Endodermal cell (in vitro differentiated cells): ENCODE results near the gene C1GALT1C1L. TPM values are rescaled to one million over a fixed set of nuclear protein-coding genes. Genes with fewer than 3 reads are reported as not detected.

Experiments used
- DNase-seq: peaks from one replicate; pipeline ENCODE4 v3.0.0-alpha.2; 2017
- H3K27ac ChIP-seq: 2 replicates; pipeline ENCODE4 v1.5.1; 2013; ENCODE audit warnings: mild to moderate bottlenecking, low read depth, low read length, moderate library complexity
- H3K27me3 ChIP-seq: 2 replicates; pipeline ENCODE4 v1.6.1; 2013; ENCODE audit warnings: mild to moderate bottlenecking, low read length, moderate library complexity; ENCODE audit not compliant: insufficient read depth, control insufficient read depth, poor library complexity, severe bottlenecking
- H3K36me3 ChIP-seq: 2 replicates; pipeline ENCODE4 v1.7.0; 2013; ENCODE audit warnings: mild to moderate bottlenecking, low read length, moderate library complexity; ENCODE audit not compliant: control insufficient read depth, insufficient read depth
- H3K4me1 ChIP-seq: one replicate; pipeline ENCODE4 v1.7.0; 2013; ENCODE audit warnings: low read length; ENCODE audit not compliant: control insufficient read depth, insufficient read depth
- H3K4me3 ChIP-seq: 2 replicates; pipeline ENCODE4 v1.5.1; 2013; ENCODE audit warnings: mild to moderate bottlenecking, low read length, moderate library complexity
- H3K9ac ChIP-seq: 2 replicates; pipeline ENCODE4 v1.6.1; 2013; ENCODE audit warnings: mild to moderate bottlenecking, low read length, moderate library complexity; ENCODE audit not compliant: poor library complexity, severe bottlenecking; ENCODE audit errors: extremely low read depth
- H3K9me3 ChIP-seq: 2 replicates; pipeline ENCODE4 v1.6.1; 2013; ENCODE audit warnings: mild to moderate bottlenecking, low read length, moderate library complexity; ENCODE audit not compliant: control insufficient read depth
- H3K27ac Mint-ChIP-seq: 2 replicates; pipeline ENCODE4 v1.8.0; 2020; ENCODE audit warnings: mixed read lengths
- H3K27me3 Mint-ChIP-seq: 2 replicates; pipeline ENCODE4 v1.8.0; 2021; ENCODE audit warnings: mild to moderate bottlenecking, mixed read lengths; ENCODE audit not compliant: insufficient read depth
- H3K36me3 Mint-ChIP-seq: 2 replicates; pipeline ENCODE4 v1.8.0; 2020; ENCODE audit warnings: low read depth, mixed read lengths
- H3K4me1 Mint-ChIP-seq: 2 replicates; pipeline ENCODE4 v1.8.0; 2020; ENCODE audit warnings: mixed read lengths
- H3K4me3 Mint-ChIP-seq: 2 replicates; pipeline ENCODE4 v1.8.0; 2020; ENCODE audit warnings: mild to moderate bottlenecking, moderate library complexity, mixed read lengths
- H3K9me3 Mint-ChIP-seq: 2 replicates; pipeline ENCODE4 v1.8.0; 2020; ENCODE audit warnings: mild to moderate bottlenecking, mixed read lengths
- CTCF ChIP-seq: fragments of 200-600 bp; sonication (generic); conservative IDR thresholded peaks from 2 replicates; pipeline ENCODE4 v1.5.0; 2021; ENCODE audit warnings: antibody characterized with exemption, mild to moderate bottlenecking
- WGBS, 2 experiments: methylation state at CpG; one replicate each; pipeline versions ENCODE4 v1.1.5 to v1.1.7; 2013; ENCODE audit warnings: missing lambda C conversion rate in 2 of 2, mixed read lengths in 1 of 2; ENCODE audit not compliant: insufficient coverage in 1 of 2, insufficient read length in 1 of 2; 5-methylcytosine and 5-hydroxymethylcytosine counted together
- total RNA-seq, 2 donors: library from RNA; stranded (reverse); fragmentation: NEBNext Ultra II Directional in 1 of 2; extraction: Animal tissue kit (Norgen Biotek cat#: 25700) in 1 of 2; gene quantifications; 2 replicates in 1 of 2; 3 replicates in 1 of 2; pipeline ENCODE4 v1.2.1, GENCODE V29; 2021

C1GALT1C1L gene
- total RNA-seq, 2 donors from 2014 or later, result not detected

GRCh38 chr2:43708178-43708577, 31.9 kb upstream of the C1GALT1C1L start:
- no peak for DNase-seq
- H3K27me3 Mint-ChIP-seq, result no peaks in the 10 kb centered on the region
- H3K36me3 Mint-ChIP-seq, result no peaks in the 10 kb centered on the region
- Histone ChIP-seq H3K4me3 (no peak overlapping the region), H3K4me1 (no peaks in the 10 kb centered on the region), H3K9ac (no peak overlapping the region), H3K36me3 (no peaks in the 10 kb centered on the region), H3K9me3 (no peaks in the 10 kb centered on the region), H3K27ac (no peak overlapping the region), H3K27me3 (no peaks in the 10 kb centered on the region)
- no peak overlapping the region for H3K4me3 Mint-ChIP-seq
- H3K27ac Mint-ChIP-seq, result no peak overlapping the region
- no peak for TF ChIP-seq CTCF
- WGBS, 2 experiments, result 92 to 93% methylated on average over 6 of the region's 6 CpGs
- peaks cover 2% of the 10 kb centered on the region for H3K4me1 Mint-ChIP-seq
- no peaks in the 10 kb centered on the region for H3K9me3 Mint-ChIP-seq

DNA sequence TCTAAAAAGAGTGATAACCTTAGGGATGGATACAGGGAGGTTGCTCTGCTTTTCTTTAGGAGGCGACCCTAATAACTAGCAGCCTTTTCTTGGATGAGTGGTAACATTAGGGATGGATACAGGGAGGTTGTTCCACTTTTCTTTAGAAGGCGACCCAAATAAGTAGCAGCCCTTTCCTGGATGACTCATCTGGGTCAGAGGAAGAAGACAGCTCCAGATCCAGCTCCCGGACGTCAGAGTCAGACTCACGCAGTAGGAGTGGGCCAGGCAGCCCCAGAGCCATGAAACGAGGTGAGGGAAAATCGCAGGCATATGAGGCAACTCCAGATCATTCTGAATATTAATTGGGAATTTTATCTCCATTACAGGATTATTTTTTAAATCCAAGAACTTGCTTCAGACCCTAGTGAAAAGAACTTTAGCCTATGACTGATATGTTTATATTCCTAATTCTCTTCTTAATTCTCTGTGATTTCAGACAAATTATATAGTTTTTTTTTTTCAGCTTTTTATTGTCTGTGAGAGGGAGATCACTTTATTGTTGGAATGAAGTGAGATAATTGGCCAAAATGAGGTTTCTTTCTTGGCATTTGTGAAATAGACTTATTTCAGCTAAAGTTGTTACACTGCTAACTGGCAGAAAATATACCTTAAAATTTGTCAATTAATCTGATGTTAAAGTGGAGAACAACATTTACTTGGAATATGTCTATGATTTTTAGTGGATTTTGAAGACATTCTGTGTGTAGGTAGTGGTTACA, 31.2 kb upstream of the C1GALT1C1L start:
- DNase-seq, result no peak
- H3K36me3 ChIP-seq, result no peaks in the 10 kb centered on the region

GRCh38 chr2:43701111-43701510, 24.9 kb upstream of the C1GALT1C1L start:
- H3K4me3 Mint-ChIP-seq, result no peak overlapping the region
- H3K9me3 Mint-ChIP-seq, result no peaks in the 10 kb centered on the region
- Histone ChIP-seq H3K27ac (no peak overlapping the region), H3K27me3 (no peaks in the 10 kb centered on the region), H3K9me3 (no peaks in the 10 kb centered on the region), H3K36me3 (no peaks in the 10 kb centered on the region), H3K4me1 (no peaks in the 10 kb centered on the region), H3K9ac (no peak overlapping the region), H3K4me3 (no peak overlapping the region)
- H3K36me3 Mint-ChIP-seq, result no peaks in the 10 kb centered on the region
- DNase-seq, result no peak
- H3K27me3 Mint-ChIP-seq, result no peaks in the 10 kb centered on the region
- no peaks in the 10 kb centered on the region for H3K4me1 Mint-ChIP-seq
- no peak overlapping the region for H3K27ac Mint-ChIP-seq
- no peak for TF ChIP-seq CTCF

More for the DNA sequence above, 31.2 kb upstream of the C1GALT1C1L start:
- no peaks in the 10 kb centered on the region for H3K36me3 Mint-ChIP-seq
- no peaks in the 10 kb centered on the region for H3K27me3 Mint-ChIP-seq
- Histone ChIP-seq H3K27me3 (no peaks in the 10 kb centered on the region), H3K4me3 (no peak overlapping the region), H3K27ac (no peak overlapping the region), H3K9me3 (no peaks in the 10 kb centered on the region), H3K9ac (no peak overlapping the region), H3K4me1 (no peaks in the 10 kb centered on the region)
- TF ChIP-seq CTCF, result no peak
- H3K9me3 Mint-ChIP-seq, result no peaks in the 10 kb centered on the region
- WGBS, 2 experiments, result 90 to 91% methylated on average over 5 to 7 of the region's 7 CpGs
- no peak overlapping the region for H3K4me3 Mint-ChIP-seq
- H3K27ac Mint-ChIP-seq, result no peak overlapping the region
- no peaks in the 10 kb centered on the region for H3K4me1 Mint-ChIP-seq
